ENCODE results near the gene TAOK1. TPM values are rescaled to one million over a fixed set of nuclear protein-coding genes. Genes with fewer than 3 reads are reported as not detected.
A peak's percentile ranks its signal among the peaks of the same experiment; 100 is the strongest.

Gene TAOK1
- total RNA-seq, 1 experiment from 2014 or later = 87.1 TPM

- TF ChIP-seq ZBTB43 (CRISPR knock-in tag; IDR thresholded peaks at IDR 0.05) = no peak
- no peak for TF ChIP-seq ZNF396 (CRISPR knock-in tag; IDR thresholded peaks at IDR 0.05; ENCODE audit: borderline replicate concordance)
- no peak for TF ChIP-seq CTCF (IDR thresholded peaks at IDR 0.05)
- TF ChIP-seq ZNF138 (CRISPR knock-in tag; conservative IDR thresholded peaks at IDR 0.05) = no peak
- TF ChIP-seq HMGXB4 (CRISPR knock-in tag; IDR thresholded peaks at IDR 0.05) = no peak
- TF ChIP-seq GTF2I (CRISPR knock-in tag; conservative IDR thresholded peaks at IDR 0.05) = no peak
- TF ChIP-seq ZNF219 (CRISPR knock-in tag; IDR thresholded peaks at IDR 0.05; ENCODE audit: borderline replicate concordance) = no peak
- no peak for TF ChIP-seq ETV6 (CRISPR knock-in tag; IDR thresholded peaks at IDR 0.05)
- TF ChIP-seq E2F4 (CRISPR knock-in tag; IDR thresholded peaks at IDR 0.05; ENCODE audit: borderline replicate concordance, low read depth) = no peak
- no peak for TF ChIP-seq GRHL2 (CRISPR knock-in tag; IDR thresholded peaks at IDR 0.05; ENCODE audit: insufficient replicate concordance, severe bottlenecking)
- ATAC-seq = peak; percentile 7
- Mint-ChIP-seq H3K27me3 (ENCODE audit: low read depth) (peaks cover 4% of the 10 kb centered on the region; the same call in 1 of the 2 replicates), H3K9me3 (no peaks in the 10 kb centered on the region), H3K4me1 (peaks cover 43% of the 10 kb centered on the region), H3K27ac (no peak overlapping the region), H3K4me3 (no peak overlapping the region), H3K36me3 (peaks cover 22% of the 10 kb centered on the region)
- ChIA-PET POLR2A (no interaction called here), CTCF (interaction anchor here (1.0 to 3.4 kb wide), 11 partner anchors 9 to 508 kb away, joined by 3 to 32 read pairs (median 5); partner anchors contain the start of gene TP53I13)
- DNase-seq (ENCODE audit: low spot score) = no peak
Observed at GRCh38 chr17:29585080-29585751, 195.1 kb downstream of the TAOK1 start.

GRCh38 chr17:29586676-29587469 is 196.7 kb downstream of the TAOK1 start:
- Mint-ChIP-seq H3K27me3 (ENCODE audit: low read depth) (peaks cover 4% of the 10 kb centered on the region; the same call in 1 of the 2 replicates), H3K27ac (no peak overlapping the region), H3K9me3 (no peaks in the 10 kb centered on the region), H3K36me3 (peaks cover 17% of the 10 kb centered on the region), H3K4me3 (no peak overlapping the region), H3K4me1 (peaks cover 48% of the 10 kb centered on the region)
- DNase-seq (ENCODE audit: low spot score) (no peak), ATAC-seq (no peak)
- POLR2A ChIA-PET = no interaction called here
- CTCF ChIA-PET = interaction anchor here (1.0 to 3.4 kb wide), 9 partner anchors 7 to 217 kb away, joined by 3 to 32 read pairs (median 4); partner anchors contain the start of gene TP53I13
- TF ChIP-seq ZBTB43 (CRISPR knock-in tag; IDR thresholded peaks at IDR 0.05) (no peak), PRRX2 (CRISPR knock-in tag; IDR thresholded peaks at IDR 0.05) (no peak), ZNF396 (CRISPR knock-in tag; IDR thresholded peaks at IDR 0.05; ENCODE audit: borderline replicate concordance) (no peak), NR3C1 (CRISPR knock-in tag; conservative IDR thresholded peaks at IDR 0.05; ENCODE audit: low read depth) (no peak), ZBTB21 (CRISPR knock-in tag; IDR thresholded peaks at IDR 0.05; ENCODE audit: borderline replicate concordance) (no peak), E2F5 (CRISPR knock-in tag; IDR thresholded peaks at IDR 0.05) (no peak), ZNF263 (CRISPR knock-in tag; IDR thresholded peaks at IDR 0.05; ENCODE audit: low read depth) (no peak), HMGXB4 (CRISPR knock-in tag; IDR thresholded peaks at IDR 0.05) (no peak), ELF4 (CRISPR knock-in tag; IDR thresholded peaks at IDR 0.05; ENCODE audit: low read depth) (no peak), FOXJ3 (CRISPR knock-in tag; IDR thresholded peaks at IDR 0.05; ENCODE audit: borderline replicate concordance) (no peak), ZNF425 (CRISPR knock-in tag; conservative IDR thresholded peaks at IDR 0.05) (no peak)
